T47D (cell line): ENCODE measurements around the gene CMIP.

Experiments used
- DNase-seq, 2 experiments: peaks; one replicate each; pipeline versions ENCODE4 v3.0.0 to v3.0.0-alpha.2; 2011 to 2012; ENCODE audit warnings: low read depth in 1 of 2, low spot score in 1 of 2
- JUND ChIP-seq: IDR thresholded peaks from 2 replicates; pipeline ENCODE4 v1.6.1; 2012; ENCODE audit warnings: low read depth
- in situ Hi-C: cut with HindIII; loops from 2 replicates; pipeline ENCODE4 v1.10.0; 2016; ENCODE audit warnings: low sequenced_read_pairs, low pct_unique_long_range_greater_than_20kb

Gene CMIP

GRCh38 chr16:81745704-81746558, 301.3 kb downstream of the CMIP start:
- DNase-seq, result peak; percentile 66 to 81
- no peak for TF ChIP-seq JUND
- in situ Hi-C loops, result no loop called here

- in situ Hi-C loops, result no loop called here
- no peak for DNase-seq
- no peak for TF ChIP-seq JUND
These were observed 302.0 kb downstream of the CMIP start for GRCh38 chr16:81746566-81746965.

- in situ Hi-C loops, result no loop called here
- no peak for TF ChIP-seq JUND
- no peak for DNase-seq
These were observed 304.0 kb downstream of the CMIP start for GRCh38 chr16:81748476-81749198.

GRCh38 chr16:81752225-81752875, 307.7 kb downstream of the CMIP start:
- no peak for TF ChIP-seq JUND
- in situ Hi-C loops, result no loop called here
- no peak for DNase-seq

- no peak for TF ChIP-seq JUND
- in situ Hi-C loops, result no loop called here
- DNase-seq, result no peak
These were observed 308.2 kb downstream of the CMIP start for GRCh38 chr16:81752876-81753227.

- no peak for DNase-seq
- in situ Hi-C loops, result no loop called here
- no peak for TF ChIP-seq JUND
These were observed 310.2 kb downstream of the CMIP start for GRCh38 chr16:81754858-81755257.

- in situ Hi-C loops, result no loop called here
- DNase-seq, result no peak
- no peak for TF ChIP-seq JUND
These were observed 311.5 kb downstream of the CMIP start for GRCh38 chr16:81755915-81756614.

GRCh38 chr16:81756615-81757356, 312.2 kb downstream of the CMIP start:
- no peak for DNase-seq
- TF ChIP-seq JUND, result no peak
- in situ Hi-C loops, result no loop called here

GRCh38 chr16:81758376-81758775, 313.8 kb downstream of the CMIP start:
- no peak for TF ChIP-seq JUND
- in situ Hi-C loops, result no loop called here
- DNase-seq, result peak in 1 of 2 experiments; percentile 45
